KMS-11 (cell line): ENCODE results near the gene STRIP1.

Experiments
- H2AFZ ChIP-seq: fragments of 200-600 bp; sonication (generic); 2 replicates; pipeline ENCODE4 v1.6.1; 2016; ENCODE audit warnings: antibody characterized with exemption, mixed run types, low read depth
- H3K27ac ChIP-seq: fragments of 200-600 bp; sonication (generic); 2 replicates; pipeline ENCODE4 v1.6.1; 2016; ENCODE audit warnings: mild to moderate bottlenecking, mixed run types
- H3K27me3 ChIP-seq: fragments of 200-600 bp; sonication (generic); 2 replicates; pipeline ENCODE4 v1.6.1; 2017; ENCODE audit warnings: mild to moderate bottlenecking, low read depth, mixed run types, moderate library complexity; ENCODE audit not compliant: insufficient read depth
- H3K36me3 ChIP-seq: fragments of 200-600 bp; sonication (generic); 2 replicates; pipeline ENCODE4 v1.6.1; 2017; ENCODE audit warnings: mild to moderate bottlenecking, mixed run types; ENCODE audit not compliant: insufficient read depth
- H3K4me1 ChIP-seq: fragments of 200-600 bp; sonication (generic); 2 replicates; pipeline ENCODE4 v1.6.1; 2016; ENCODE audit warnings: mild to moderate bottlenecking, low read depth, mixed run types; ENCODE audit not compliant: poor library complexity, severe bottlenecking
- H3K4me2 ChIP-seq: fragments of 200-600 bp; sonication (generic); 2 replicates; pipeline ENCODE4 v1.7.0; 2016; ENCODE audit warnings: mild to moderate bottlenecking, mixed run types
- H3K4me3 ChIP-seq: fragments of 200-600 bp; sonication (generic); IDR thresholded peaks from 2 replicates; pipeline ENCODE4 v1.6.1; 2017; ENCODE audit warnings: low read depth, low read length, mixed read lengths; ENCODE audit not compliant: insufficient read depth
- H3K79me2 ChIP-seq: fragments of 200-600 bp; sonication (generic); 2 replicates; pipeline ENCODE4 v1.6.1; 2016; ENCODE audit warnings: low read depth, mixed run types; ENCODE audit not compliant: insufficient read depth
- H3K9ac ChIP-seq: fragments of 200-600 bp; sonication (generic); 2 replicates; pipeline ENCODE4 v1.6.1; 2016; ENCODE audit warnings: mild to moderate bottlenecking, mixed run types
- H4K20me1 ChIP-seq: fragments of 200-600 bp; sonication (generic); 2 replicates; pipeline ENCODE4 v1.6.1; 2016; ENCODE audit warnings: mild to moderate bottlenecking, mixed run types; ENCODE audit not compliant: insufficient read depth
- TF ChIP-seq, protein P1 (sequence below): fragments of 200-600 bp; sonication (generic); conservative IDR thresholded peaks from 2 replicates; pipeline ENCODE4 v1.6.1; 2017; ENCODE audit warnings: low read depth, mild to moderate bottlenecking, antibody characterized with exemption, low read length, moderate library complexity, mixed read lengths

Gene STRIP1

DNA sequence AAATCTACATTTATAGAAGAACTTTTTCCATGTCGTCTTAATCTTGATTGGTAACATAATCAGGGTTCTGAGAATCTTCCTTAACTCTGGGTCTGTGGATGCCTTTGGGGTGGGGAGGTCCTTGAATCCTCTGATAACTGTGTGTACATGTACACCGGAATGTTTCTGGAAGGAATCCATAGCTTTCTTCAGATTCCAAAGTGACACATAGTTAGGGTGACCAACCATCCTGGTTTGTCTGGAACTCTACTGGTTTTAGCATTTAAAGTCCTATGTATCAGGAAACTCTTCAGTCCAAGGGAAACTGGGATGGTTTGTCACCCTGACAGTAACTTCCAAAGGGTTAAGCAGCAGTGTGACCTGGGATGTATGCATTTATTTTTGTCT lies 16.8 kb downstream of the STRIP1 start:
- Histone ChIP-seq H3K4me1 (no peaks in the 10 kb centered on the region), H3K36me3 (peaks cover 14% of the 10 kb centered on the region; the same call in 1 of the 2 replicates), H3K27ac (no peak overlapping the region), H3K4me2 (no peak overlapping the region), H3K27me3 (no peaks in the 10 kb centered on the region), H3K9ac (no peak overlapping the region), H3K4me3 (no peak overlapping the region), H4K20me1 (no peaks in the 10 kb centered on the region), H3K79me2 (no peaks in the 10 kb centered on the region), H2AFZ (no peak overlapping the region)
- TF ChIP-seq, protein P1, sequence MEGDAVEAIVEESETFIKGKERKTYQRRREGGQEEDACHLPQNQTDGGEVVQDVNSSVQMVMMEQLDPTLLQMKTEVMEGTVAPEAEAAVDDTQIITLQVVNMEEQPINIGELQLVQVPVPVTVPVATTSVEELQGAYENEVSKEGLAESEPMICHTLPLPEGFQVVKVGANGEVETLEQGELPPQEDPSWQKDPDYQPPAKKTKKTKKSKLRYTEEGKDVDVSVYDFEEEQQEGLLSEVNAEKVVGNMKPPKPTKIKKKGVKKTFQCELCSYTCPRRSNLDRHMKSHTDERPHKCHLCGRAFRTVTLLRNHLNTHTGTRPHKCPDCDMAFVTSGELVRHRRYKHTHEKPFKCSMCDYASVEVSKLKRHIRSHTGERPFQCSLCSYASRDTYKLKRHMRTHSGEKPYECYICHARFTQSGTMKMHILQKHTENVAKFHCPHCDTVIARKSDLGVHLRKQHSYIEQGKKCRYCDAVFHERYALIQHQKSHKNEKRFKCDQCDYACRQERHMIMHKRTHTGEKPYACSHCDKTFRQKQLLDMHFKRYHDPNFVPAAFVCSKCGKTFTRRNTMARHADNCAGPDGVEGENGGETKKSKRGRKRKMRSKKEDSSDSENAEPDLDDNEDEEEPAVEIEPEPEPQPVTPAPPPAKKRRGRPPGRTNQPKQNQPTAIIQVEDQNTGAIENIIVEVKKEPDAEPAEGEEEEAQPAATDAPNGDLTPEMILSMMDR, result no peak

DNA sequence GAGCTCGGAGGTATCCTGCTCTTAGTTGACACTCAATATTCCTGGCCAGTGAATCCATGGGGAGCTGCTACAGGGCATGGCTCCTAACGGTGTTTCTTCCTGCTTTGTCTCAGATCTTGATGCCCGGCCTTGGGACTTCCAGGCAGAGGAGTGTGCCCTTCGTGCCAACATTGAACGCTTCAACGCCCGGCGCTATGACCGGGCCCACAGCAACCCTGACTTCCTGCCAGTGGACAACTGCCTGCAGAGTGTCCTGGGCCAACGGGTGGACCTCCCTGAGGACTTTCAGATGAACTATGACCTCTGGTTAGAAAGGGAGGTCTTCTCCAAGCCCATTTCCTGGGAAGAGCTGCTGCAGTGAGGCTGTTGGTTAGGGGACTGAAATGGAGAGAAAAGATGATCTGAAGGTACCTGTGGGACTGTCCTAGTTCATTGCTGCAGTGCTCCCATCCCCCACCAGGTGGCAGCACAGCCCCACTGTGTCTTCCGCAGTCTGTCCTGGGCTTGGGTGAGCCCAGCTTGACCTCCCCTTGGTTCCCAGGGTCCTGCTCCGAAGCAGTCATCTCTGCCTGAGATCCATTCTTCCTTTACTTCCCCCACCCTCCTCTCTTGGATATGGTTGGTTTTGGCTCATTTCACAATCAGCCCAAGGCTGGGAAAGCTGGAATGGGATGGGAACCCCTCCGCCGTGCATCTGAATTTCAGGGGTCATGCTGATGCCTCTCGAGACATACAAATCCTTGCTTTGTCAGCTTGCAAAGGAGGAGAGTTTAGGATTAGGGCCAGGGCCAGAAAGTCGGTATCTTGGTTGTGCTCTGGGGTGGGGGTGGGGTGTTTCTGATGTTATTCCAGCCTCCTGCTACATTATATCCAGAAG lies 19.4 kb downstream of the STRIP1 start:
- H3K4me3 ChIP-seq, result no peak overlapping the region
- no peaks in the 10 kb centered on the region for H3K79me2 ChIP-seq
- no peak overlapping the region for H2AFZ ChIP-seq
- H3K4me2 ChIP-seq, result no peak overlapping the region
- TF ChIP-seq, protein P1, result peak; percentile 99
- no peak overlapping the region for H3K9ac ChIP-seq
- H3K27ac ChIP-seq, result no peak overlapping the region
- H4K20me1 ChIP-seq, result no peaks in the 10 kb centered on the region
- H3K36me3 ChIP-seq, result no peaks in the 10 kb centered on the region; the same call in 1 of the 2 replicates
- H3K4me1 ChIP-seq, result no peaks in the 10 kb centered on the region
- no peaks in the 10 kb centered on the region for H3K27me3 ChIP-seq

DNA sequence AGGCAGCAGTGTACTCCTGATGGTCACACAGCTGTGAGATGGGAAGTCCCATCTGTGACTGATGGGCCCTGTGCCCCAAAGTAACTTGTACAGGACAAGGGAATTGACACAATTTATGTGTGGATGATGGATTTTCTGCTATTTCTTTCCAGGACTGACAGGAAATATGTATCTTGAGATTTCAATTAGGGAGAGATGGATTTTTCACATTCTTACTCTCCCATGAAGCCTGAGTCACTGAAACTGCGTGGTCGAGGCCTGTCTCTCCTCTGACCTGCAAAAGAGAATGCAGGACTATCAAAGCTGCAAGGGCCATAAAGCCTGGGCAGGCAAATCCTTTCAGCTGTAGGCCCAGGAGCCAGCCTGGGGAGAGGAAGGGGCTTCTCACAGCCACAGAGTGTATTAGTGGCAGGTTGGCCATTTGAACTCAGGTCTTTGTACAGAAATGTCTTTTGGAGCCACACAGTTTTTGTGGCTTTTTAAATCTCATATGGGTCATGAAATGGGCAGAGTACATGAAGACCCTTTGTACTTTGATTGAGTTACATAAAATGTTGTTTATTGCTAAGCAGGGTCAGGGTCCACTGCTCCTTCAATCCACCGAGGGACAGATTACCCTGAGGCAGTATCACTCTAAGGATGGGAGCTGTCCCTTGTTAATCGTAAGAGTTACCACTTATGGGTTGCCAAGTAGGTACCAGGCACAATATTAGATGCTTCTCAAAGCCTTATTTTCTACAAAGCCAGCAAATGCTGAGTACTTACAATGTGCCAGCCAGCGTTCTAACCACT lies 21.3 kb downstream of the STRIP1 start:
- TF ChIP-seq, protein P1, result no peak
- H3K4me2 ChIP-seq, result no peak overlapping the region
- H2AFZ ChIP-seq, result no peak overlapping the region
- H3K36me3 ChIP-seq, result no peaks in the 10 kb centered on the region; the same call in 1 of the 2 replicates
- no peak overlapping the region for H3K9ac ChIP-seq
- no peak overlapping the region for H3K27ac ChIP-seq
- no peaks in the 10 kb centered on the region for H3K27me3 ChIP-seq
- H3K79me2 ChIP-seq, result no peaks in the 10 kb centered on the region
- no peaks in the 10 kb centered on the region for H3K4me1 ChIP-seq
- no peaks in the 10 kb centered on the region for H4K20me1 ChIP-seq
- no peak overlapping the region for H3K4me3 ChIP-seq

DNA sequence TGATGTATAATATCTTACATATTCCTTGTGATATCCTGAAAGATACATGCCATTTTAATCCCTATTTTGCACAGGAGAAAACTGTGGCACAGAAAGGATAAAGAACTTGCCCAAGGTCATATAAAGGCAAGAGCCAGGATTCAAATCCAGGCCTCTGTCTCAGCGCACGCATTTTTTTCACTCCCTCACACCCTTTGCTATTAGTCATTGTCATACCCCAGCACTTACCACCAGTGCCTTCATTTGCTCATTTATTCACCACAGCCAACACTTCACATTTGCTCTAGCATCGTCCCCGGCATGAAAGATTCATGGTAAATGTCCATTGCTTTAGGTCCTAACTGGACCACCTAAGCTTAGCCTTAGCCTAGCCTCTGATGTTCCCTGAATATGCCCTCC lies 21.9 kb downstream of the STRIP1 start:
- Histone ChIP-seq H2AFZ (no peak overlapping the region), H3K4me1 (no peaks in the 10 kb centered on the region), H3K27me3 (no peaks in the 10 kb centered on the region), H3K4me3 (no peak overlapping the region), H3K36me3 (no peaks in the 10 kb centered on the region; the same call in 1 of the 2 replicates), H4K20me1 (no peaks in the 10 kb centered on the region), H3K4me2 (no peak overlapping the region), H3K79me2 (no peaks in the 10 kb centered on the region), H3K9ac (no peak overlapping the region), H3K27ac (no peak overlapping the region)
- TF ChIP-seq, protein P1, result no peak
